ENCODE results near the gene SLC49A4.

DNA sequence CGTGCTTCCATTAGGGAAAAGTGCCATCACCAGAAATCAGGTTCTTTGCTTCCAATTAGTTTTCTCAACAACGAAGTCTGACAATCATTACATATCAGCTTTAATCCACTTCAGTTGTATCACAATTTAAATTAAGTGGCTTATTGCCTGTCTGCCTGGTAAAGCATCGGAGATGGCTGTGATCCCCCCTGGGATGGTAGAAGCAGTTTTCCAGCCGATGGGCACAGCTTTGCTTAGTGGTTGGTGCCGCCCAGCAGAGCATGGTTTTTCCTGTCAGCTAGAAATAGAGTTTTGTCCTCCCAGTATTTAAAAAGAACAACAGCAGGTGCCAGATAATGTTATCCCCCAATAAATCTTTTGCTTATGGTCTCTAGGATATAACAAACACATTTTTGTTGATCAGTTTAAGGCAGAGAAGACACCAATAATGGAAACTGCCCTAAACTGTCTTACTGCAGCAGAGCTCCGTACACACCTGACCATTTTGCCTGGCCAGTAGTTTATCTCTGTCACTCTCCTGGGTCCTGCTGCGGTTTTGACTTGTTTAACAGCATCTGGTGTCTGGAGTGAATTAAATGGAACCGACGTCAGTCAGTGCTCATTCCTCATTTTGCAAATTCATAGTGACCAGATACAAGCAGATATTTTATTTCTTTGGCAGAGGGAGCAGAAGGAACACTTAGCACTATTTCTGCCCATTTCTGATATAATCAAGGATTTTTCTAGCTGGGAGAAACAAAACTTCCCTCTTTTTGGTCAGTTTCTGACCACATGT, 79.1 kb downstream of the SLC49A4 start:
- TF ChIP-seq EZH2 (IDR thresholded peaks at IDR 0.05; ENCODE audit: insufficient read depth, low read length) = no peak
- TF ChIP-seq, protein P1, sequence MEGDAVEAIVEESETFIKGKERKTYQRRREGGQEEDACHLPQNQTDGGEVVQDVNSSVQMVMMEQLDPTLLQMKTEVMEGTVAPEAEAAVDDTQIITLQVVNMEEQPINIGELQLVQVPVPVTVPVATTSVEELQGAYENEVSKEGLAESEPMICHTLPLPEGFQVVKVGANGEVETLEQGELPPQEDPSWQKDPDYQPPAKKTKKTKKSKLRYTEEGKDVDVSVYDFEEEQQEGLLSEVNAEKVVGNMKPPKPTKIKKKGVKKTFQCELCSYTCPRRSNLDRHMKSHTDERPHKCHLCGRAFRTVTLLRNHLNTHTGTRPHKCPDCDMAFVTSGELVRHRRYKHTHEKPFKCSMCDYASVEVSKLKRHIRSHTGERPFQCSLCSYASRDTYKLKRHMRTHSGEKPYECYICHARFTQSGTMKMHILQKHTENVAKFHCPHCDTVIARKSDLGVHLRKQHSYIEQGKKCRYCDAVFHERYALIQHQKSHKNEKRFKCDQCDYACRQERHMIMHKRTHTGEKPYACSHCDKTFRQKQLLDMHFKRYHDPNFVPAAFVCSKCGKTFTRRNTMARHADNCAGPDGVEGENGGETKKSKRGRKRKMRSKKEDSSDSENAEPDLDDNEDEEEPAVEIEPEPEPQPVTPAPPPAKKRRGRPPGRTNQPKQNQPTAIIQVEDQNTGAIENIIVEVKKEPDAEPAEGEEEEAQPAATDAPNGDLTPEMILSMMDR (IDR thresholded peaks at IDR 0.05; ENCODE audit: insufficient read depth, low read depth, low read length) = no peak
